H1 (cell line): ENCODE data around the gene SUGP2.

Source experiments
- BRCA1 ChIP-seq: IDR thresholded peaks from 2 replicates; pipeline ENCODE4 v1.6.1; 2012; ENCODE audit warnings: low read depth, low read length, improper control_type of control experiment
- CBX5 ChIP-seq: fragments of 300-800, 300-1000 bp; sonication (generic); IDR thresholded peaks from 2 replicates; pipeline ENCODE4 v1.7.1; 2016; ENCODE audit warnings: antibody characterized with exemption, low read length, low read depth
- POLR2AphosphoS5 ChIP-seq: IDR thresholded peaks from 2 replicates; pipeline ENCODE4 v1.6.1; 2011; ENCODE audit warnings: low read depth, low read length
- SP2 ChIP-seq: IDR thresholded peaks from 2 replicates; pipeline ENCODE4 v1.6.1; 2012; ENCODE audit warnings: mild to moderate bottlenecking, low read length, inconsistent platforms
- TAF1 ChIP-seq: IDR thresholded peaks from 2 replicates; pipeline ENCODE4 v1.6.1; 2011; ENCODE audit warnings: mild to moderate bottlenecking, low read depth, low read length
- TAF7 ChIP-seq: optimal IDR thresholded peaks from 2 replicates; pipeline ENCODE3; 2011; ENCODE audit warnings: low read depth, mild to moderate bottlenecking, inconsistent platforms, low read length, moderate library complexity, borderline replicate concordance
- TF ChIP-seq, protein P1 (sequence below), 3 experiments: IDR thresholded peaks; 1 replicate in 2 of 3; 2 replicates in 1 of 3; pipeline versions ENCODE4 v1.5.1 to v1.6.1; 2011; ENCODE audit warnings: low read length in 3 of 3, mild to moderate bottlenecking in 3 of 3, inconsistent platforms in 2 of 3, low read depth in 1 of 3, moderate library complexity in 1 of 3; ENCODE audit not compliant: insufficient read depth in 1 of 3; ENCODE audit errors: control extremely low read depth in 1 of 3

DNA sequence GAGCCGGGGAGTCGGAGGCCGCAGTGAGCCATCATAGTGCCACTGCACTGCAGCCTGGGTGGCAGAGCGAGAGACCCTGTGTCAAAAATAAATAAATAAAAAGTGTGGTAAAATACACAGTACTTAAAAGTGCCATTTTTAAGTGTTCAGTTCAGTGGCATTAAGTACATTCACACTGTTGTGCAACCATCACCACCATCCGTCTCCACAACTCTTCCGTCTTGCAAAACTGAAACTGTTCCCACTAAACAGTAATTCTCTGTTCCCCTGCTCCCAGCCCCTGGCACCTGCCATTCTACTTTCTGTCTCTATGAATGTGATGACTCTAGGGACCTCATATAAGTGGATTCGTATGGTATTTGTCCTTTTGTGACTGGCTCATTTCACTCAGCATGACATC lies 43.8 kb upstream of the SUGP2 start:
- TF ChIP-seq, protein P1, sequence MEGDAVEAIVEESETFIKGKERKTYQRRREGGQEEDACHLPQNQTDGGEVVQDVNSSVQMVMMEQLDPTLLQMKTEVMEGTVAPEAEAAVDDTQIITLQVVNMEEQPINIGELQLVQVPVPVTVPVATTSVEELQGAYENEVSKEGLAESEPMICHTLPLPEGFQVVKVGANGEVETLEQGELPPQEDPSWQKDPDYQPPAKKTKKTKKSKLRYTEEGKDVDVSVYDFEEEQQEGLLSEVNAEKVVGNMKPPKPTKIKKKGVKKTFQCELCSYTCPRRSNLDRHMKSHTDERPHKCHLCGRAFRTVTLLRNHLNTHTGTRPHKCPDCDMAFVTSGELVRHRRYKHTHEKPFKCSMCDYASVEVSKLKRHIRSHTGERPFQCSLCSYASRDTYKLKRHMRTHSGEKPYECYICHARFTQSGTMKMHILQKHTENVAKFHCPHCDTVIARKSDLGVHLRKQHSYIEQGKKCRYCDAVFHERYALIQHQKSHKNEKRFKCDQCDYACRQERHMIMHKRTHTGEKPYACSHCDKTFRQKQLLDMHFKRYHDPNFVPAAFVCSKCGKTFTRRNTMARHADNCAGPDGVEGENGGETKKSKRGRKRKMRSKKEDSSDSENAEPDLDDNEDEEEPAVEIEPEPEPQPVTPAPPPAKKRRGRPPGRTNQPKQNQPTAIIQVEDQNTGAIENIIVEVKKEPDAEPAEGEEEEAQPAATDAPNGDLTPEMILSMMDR (IDR thresholded peaks at IDR 0.05; ENCODE audit: control extremely low read depth in 1 of 3, insufficient read depth in 1 of 3, low read depth in 1 of 3, low read length in 3 of 3) = no peak
- TF ChIP-seq CBX5 (no peak), TAF1 (no peak), BRCA1 (no peak), SP2 (no peak), POLR2AphosphoS5 (no peak), TAF7 (no peak)
